Fibroblast of lung (primary cell): ENCODE data around the gene BACH1. TPM values are rescaled to one million over a fixed set of nuclear protein-coding genes. Genes with fewer than 3 reads are reported as not detected.

ENCODE experiments used
- DNase-seq, 2 donors: peaks; one replicate each; pipeline versions ENCODE4 v3.0.0 to v3.0.0-alpha.2; 2010; ENCODE audit warnings: low read depth in 2 of 2
- H2AFZ ChIP-seq: 2 replicates; pipeline ENCODE4 v1.5.1; 2012; ENCODE audit warnings: low read length, control low read depth, inconsistent platforms
- H3K27ac ChIP-seq: 2 replicates; pipeline ENCODE4 v1.5.1; 2011; ENCODE audit warnings: low read length, control low read depth; ENCODE audit not compliant: insufficient read depth
- H3K27me3 ChIP-seq: 2 replicates; pipeline ENCODE4 v1.5.1; 2011; ENCODE audit warnings: mild to moderate bottlenecking, low read length; ENCODE audit not compliant: control insufficient read depth, insufficient read depth
- H3K36me3 ChIP-seq: 2 replicates; pipeline ENCODE4 v1.5.1; 2011; ENCODE audit warnings: low read length; ENCODE audit not compliant: control insufficient read depth, insufficient read depth
- H3K4me1 ChIP-seq: 2 replicates; pipeline ENCODE4 v1.5.1; 2011; ENCODE audit warnings: low read length; ENCODE audit not compliant: control insufficient read depth, insufficient read depth; ENCODE audit errors: extremely low read depth
- H3K4me2 ChIP-seq: 2 replicates; pipeline ENCODE4 v1.5.1; 2011; ENCODE audit warnings: low read length, control low read depth; ENCODE audit not compliant: insufficient read depth; ENCODE audit errors: extremely low read depth
- H3K4me3 ChIP-seq, 4 experiments: fragments of 200-600 bp in 1 of 4; sonication (generic) in 1 of 4; replicated peaks in 1 of 4; 2 replicates each; pipeline ENCODE4 v1.5.1; 2011 to 2016; ENCODE audit warnings: low read length in 4 of 4, low read depth in 3 of 4, mild to moderate bottlenecking in 3 of 4, control low read depth in 2 of 4, inconsistent platforms in 1 of 4, mixed read lengths in 1 of 4; ENCODE audit not compliant: insufficient read depth in 1 of 4; ENCODE audit errors: control extremely low read depth in 1 of 4
- H3K79me2 ChIP-seq: 2 replicates; pipeline ENCODE4 v1.5.1; 2012; ENCODE audit warnings: mild to moderate bottlenecking, low read length, inconsistent platforms; ENCODE audit not compliant: control insufficient read depth, insufficient read depth
- H3K9ac ChIP-seq: 2 replicates; pipeline ENCODE4 v1.5.1; 2011; ENCODE audit warnings: mild to moderate bottlenecking, low read length, control low read depth; ENCODE audit not compliant: insufficient read depth
- H3K9me3 ChIP-seq: 2 replicates; pipeline ENCODE4 v1.5.1; 2012; ENCODE audit warnings: low read depth, low read length; ENCODE audit not compliant: control insufficient read depth, insufficient read depth
- H4K20me1 ChIP-seq: 2 replicates; pipeline ENCODE4 v1.5.1; 2011; ENCODE audit warnings: low read length; ENCODE audit not compliant: control insufficient read depth, insufficient read depth; ENCODE audit errors: extremely low read depth
- EZH2 ChIP-seq: IDR thresholded peaks from 2 replicates; pipeline ENCODE4 v1.5.1; 2012; ENCODE audit warnings: low read length, control low read depth, mild to moderate bottlenecking; ENCODE audit errors: missing control alignments
- polyA plus RNA-seq, 2 donors: library from polyadenylated mRNA; depleted of rRNA in 1 of 2; stranded (reverse) in 1 of 2; unstranded in 1 of 2; fragments of >200 nt; gene quantifications; 2 replicates each; pipeline ENCODE4 v1.2.1, GENCODE V29; 2011 to 2012; ENCODE audit warnings: missing spikeins in 1 of 2
- total RNA-seq: library from RNA; depleted of rRNA; stranded (reverse); fragments of >200 nt; gene quantifications from 2 replicates; pipeline ENCODE4 v1.2.1, GENCODE V29; 2014
- TF ChIP-seq, protein P1 (sequence below), 2 donors: IDR thresholded peaks in 1 of 2; conservative IDR thresholded peaks in 1 of 2; 1 replicate in 1 of 2; 2 replicates in 1 of 2; pipeline ENCODE4 v1.5.1; 2011 to 2012; ENCODE audit warnings: low read length in 2 of 2, control low read depth in 1 of 2, inconsistent platforms in 1 of 2, low read depth in 1 of 2, mild to moderate bottlenecking in 1 of 2

Gene BACH1
- total and polyA plus RNA-seq, 2 donors (not counting 1 experiment from before 2014, with no cell fraction given) = 38.2 to 127 TPM

DNA sequence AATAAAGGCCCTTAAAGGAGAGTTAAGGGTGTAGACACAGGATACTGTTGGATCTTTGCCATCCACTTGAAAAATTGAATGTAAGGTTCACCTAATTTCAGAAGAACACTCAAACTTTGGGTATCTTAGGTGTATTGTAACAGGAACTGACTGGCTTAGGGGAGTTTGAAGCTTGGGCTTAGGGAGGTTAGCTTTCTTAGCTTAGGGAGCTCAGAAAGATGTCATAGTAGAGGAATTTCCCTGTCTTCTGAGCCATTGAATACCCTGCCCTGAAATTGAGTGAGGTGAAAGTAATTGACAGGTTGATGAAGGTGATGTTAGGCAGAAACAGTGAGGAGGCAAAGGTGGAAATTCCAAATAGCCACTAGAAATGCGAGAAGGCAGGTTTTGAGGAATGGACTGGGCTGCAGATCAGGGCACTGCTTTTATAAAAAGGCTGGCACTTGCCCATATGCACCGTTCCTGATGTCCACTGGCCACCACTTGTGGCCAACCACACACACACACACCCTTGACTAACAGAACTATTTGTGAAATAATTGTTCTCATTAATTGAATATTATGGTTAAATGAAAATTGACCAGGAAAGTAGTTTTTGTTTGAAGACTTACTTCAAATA is 16.5 kb downstream of the BACH1 start:
- no peak for DNase-seq
- Histone ChIP-seq H3K79me2 (peaks cover 100% of the 10 kb centered on the region), H4K20me1 (peaks cover 15% of the 10 kb centered on the region), H2AFZ (no peak overlapping the region), H3K9me3 (no peaks in the 10 kb centered on the region), H3K9ac (no peak overlapping the region), H3K4me2 (no peak overlapping the region), H3K27me3 (no peaks in the 10 kb centered on the region), H3K4me3 (no peak overlapping the region), H3K36me3 (no peaks in the 10 kb centered on the region), H3K27ac (no peak overlapping the region), H3K4me1 (peaks cover 6% of the 10 kb centered on the region)
- TF ChIP-seq, protein P1, sequence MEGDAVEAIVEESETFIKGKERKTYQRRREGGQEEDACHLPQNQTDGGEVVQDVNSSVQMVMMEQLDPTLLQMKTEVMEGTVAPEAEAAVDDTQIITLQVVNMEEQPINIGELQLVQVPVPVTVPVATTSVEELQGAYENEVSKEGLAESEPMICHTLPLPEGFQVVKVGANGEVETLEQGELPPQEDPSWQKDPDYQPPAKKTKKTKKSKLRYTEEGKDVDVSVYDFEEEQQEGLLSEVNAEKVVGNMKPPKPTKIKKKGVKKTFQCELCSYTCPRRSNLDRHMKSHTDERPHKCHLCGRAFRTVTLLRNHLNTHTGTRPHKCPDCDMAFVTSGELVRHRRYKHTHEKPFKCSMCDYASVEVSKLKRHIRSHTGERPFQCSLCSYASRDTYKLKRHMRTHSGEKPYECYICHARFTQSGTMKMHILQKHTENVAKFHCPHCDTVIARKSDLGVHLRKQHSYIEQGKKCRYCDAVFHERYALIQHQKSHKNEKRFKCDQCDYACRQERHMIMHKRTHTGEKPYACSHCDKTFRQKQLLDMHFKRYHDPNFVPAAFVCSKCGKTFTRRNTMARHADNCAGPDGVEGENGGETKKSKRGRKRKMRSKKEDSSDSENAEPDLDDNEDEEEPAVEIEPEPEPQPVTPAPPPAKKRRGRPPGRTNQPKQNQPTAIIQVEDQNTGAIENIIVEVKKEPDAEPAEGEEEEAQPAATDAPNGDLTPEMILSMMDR (conservative IDR thresholded peaks at IDR 0.05 in 1 of 2, IDR thresholded peaks at IDR 0.05 in 1 of 2; ENCODE audit: low read depth in 1 of 2, low read length in 2 of 2) = no peak
- TF ChIP-seq EZH2 = no peak

DNA sequence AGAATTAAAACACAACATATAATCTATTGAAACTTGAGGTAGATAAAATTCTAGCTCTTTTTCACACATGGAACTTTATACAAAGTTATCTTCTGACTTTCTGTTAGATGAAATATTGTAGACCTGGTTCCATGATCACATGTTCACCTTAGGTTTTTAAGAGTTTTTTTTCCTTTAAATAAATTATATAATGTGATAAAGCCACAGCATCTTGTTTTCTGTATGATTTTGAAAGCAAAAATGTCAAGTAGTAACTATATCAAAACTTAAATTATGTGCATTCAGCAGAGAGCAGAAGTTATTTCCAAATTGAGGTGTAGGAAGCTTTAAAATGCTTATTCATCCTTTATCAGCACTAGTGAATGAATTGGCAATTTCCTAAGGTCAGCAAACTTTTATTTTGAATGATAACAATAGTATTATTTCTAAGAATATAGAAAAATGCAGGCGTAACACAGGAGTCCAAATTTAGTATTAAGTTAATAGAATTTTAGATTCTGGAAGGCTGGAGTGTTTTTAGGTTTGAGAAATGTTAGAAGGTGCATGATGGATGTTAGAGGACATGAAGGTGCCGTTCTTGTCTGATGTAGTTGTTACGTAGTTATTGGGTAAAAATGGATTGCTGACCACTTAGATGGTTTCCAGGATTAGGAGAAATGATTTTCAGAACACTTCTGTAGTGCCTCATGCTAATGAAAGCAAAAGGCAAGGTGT is 17.5 kb downstream of the BACH1 start:
- H3K27ac ChIP-seq = no peak overlapping the region
- no peak overlapping the region for H3K4me3 ChIP-seq
- no peak overlapping the region for H3K4me2 ChIP-seq
- TF ChIP-seq, protein P1 (conservative IDR thresholded peaks at IDR 0.05 in 1 of 2, IDR thresholded peaks at IDR 0.05 in 1 of 2; ENCODE audit: low read depth in 1 of 2, low read length in 2 of 2) = no peak
- no peak for TF ChIP-seq EZH2
- no peak overlapping the region for H3K9ac ChIP-seq
- H2AFZ ChIP-seq = no peak overlapping the region
- H3K36me3 ChIP-seq = peaks cover 2% of the 10 kb centered on the region
- DNase-seq = no peak
- H3K27me3 ChIP-seq = no peaks in the 10 kb centered on the region
- H3K4me1 ChIP-seq = peaks cover 6% of the 10 kb centered on the region
- no peaks in the 10 kb centered on the region for H3K9me3 ChIP-seq
- H3K79me2 ChIP-seq = peaks cover 100% of the 10 kb centered on the region
- H4K20me1 ChIP-seq = peaks cover 15% of the 10 kb centered on the region

DNA sequence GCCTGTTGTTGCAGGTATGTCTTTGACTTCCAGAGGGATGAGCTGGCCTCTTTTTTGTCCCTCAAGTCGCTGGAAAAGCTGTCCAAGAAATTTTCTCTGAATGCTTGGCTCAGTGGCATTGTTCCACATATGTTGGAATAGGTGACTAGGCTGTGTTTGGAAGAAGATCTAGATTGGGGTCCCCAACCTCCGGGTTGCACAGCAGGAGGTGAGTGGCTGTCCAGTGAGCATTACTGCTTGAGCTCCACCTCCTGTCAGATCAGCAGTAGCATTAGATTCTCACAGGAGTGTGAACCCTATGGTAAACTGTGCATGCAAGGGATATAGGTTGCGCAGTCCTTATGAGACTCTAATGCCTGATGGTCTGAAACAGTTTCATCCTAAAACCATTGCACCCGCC is 18.1 kb downstream of the BACH1 start:
- peaks cover 6% of the 10 kb centered on the region for H3K4me1 ChIP-seq

More for the DNA sequence above, 18.1 kb downstream of the BACH1 start:
- no peaks in the 10 kb centered on the region for H3K9me3 ChIP-seq
- H3K79me2 ChIP-seq = peaks cover 100% of the 10 kb centered on the region
- H3K4me2 ChIP-seq = no peak overlapping the region
- no peak for DNase-seq
- no peak overlapping the region for H3K27ac ChIP-seq
- peaks cover 3% of the 10 kb centered on the region for H3K36me3 ChIP-seq
- peaks cover 15% of the 10 kb centered on the region for H4K20me1 ChIP-seq
- no peak overlapping the region for H3K9ac ChIP-seq
- no peak overlapping the region for H2AFZ ChIP-seq
- H3K27me3 ChIP-seq = no peaks in the 10 kb centered on the region
- H3K4me3 ChIP-seq = no peak overlapping the region
- TF ChIP-seq, protein P1 (conservative IDR thresholded peaks at IDR 0.05 in 1 of 2, IDR thresholded peaks at IDR 0.05 in 1 of 2; ENCODE audit: low read depth in 1 of 2, low read length in 2 of 2) = no peak
- no peak for TF ChIP-seq EZH2
